ENCODE measurements around the gene GPA33.

DNA sequence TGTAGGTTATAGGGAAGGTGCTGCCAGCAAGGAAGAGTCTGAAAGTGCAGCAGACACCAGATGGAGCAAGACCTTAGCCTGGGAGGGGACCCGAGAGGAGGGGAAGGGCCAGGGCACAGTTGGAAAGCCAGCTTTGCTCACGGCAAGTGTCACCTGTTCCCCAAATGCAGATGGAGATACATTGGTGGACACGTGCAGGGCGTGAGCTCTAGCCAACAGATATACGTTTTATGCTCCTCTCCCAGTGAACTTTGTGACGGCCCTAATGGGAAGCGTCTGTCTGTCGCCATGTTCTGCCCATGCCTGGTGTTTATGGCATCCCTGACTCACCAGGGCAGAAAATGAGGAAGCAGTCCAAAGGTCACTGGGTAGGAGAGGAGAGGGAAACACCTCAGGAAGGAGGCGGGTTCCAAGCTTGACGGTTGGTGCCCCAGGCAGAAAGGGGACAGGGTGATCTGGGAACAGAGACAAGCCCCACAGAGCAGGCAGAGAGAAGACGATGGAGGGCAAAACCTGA lies 7.6 kb downstream of the GPA33 start:
- TF ChIP-seq, protein P1, sequence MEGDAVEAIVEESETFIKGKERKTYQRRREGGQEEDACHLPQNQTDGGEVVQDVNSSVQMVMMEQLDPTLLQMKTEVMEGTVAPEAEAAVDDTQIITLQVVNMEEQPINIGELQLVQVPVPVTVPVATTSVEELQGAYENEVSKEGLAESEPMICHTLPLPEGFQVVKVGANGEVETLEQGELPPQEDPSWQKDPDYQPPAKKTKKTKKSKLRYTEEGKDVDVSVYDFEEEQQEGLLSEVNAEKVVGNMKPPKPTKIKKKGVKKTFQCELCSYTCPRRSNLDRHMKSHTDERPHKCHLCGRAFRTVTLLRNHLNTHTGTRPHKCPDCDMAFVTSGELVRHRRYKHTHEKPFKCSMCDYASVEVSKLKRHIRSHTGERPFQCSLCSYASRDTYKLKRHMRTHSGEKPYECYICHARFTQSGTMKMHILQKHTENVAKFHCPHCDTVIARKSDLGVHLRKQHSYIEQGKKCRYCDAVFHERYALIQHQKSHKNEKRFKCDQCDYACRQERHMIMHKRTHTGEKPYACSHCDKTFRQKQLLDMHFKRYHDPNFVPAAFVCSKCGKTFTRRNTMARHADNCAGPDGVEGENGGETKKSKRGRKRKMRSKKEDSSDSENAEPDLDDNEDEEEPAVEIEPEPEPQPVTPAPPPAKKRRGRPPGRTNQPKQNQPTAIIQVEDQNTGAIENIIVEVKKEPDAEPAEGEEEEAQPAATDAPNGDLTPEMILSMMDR (IDR thresholded peaks at IDR 0.05): no peak
- TF ChIP-seq POLR2AphosphoS5 (IDR thresholded peaks at IDR 0.05; ENCODE audit: insufficient read depth in 1 of 2, low read depth in 1 of 2): no peak
